ENCODE results near the gene RXYLT1. TPM values are rescaled to one million over a fixed set of nuclear protein-coding genes. Genes with fewer than 3 reads are reported as not detected.

Gene RXYLT1
- total RNA-seq, 1 experiment from 2014 or later, result 21.1 TPM

DNA sequence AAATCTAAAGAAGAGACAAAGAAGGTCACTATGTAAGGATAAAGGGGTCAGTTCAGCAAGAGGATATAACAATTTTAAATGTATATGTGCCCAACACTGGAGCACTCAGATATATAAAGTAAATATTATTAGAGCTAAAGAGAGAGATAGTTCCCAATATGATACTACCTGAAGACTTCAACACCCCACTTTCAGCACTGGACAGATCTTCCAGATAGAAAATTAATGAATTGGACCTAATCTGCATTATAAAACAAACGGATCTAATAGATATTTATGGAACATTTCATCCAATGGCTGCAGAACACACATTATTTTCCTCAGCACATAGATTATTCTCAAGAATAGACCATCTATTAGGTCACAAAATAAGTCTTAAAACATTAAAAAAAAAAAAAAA is 40.7 kb downstream of the RXYLT1 start:
- intact Hi-C loops (cut with micrococcal nuclease; ENCODE audit: unreplicated experiment), result loop anchor here (10.0 kb wide), 1 partner anchor 874 kb away; no protein-coding TSS in a partner anchor
- TF ChIP-seq EZH2 (IDR thresholded peaks at IDR 0.05; ENCODE audit: borderline replicate concordance, low read depth, low read length, poor library complexity, severe bottlenecking) (no peak), CTCF (conservative IDR thresholded peaks at IDR 0.05; ENCODE audit: low read depth, low read length) (no peak)
- BruUV-seq (replicated peaks), result no TSS peak
- Histone ChIP-seq H3K9me3 (ENCODE audit: low read depth, low read length, poor library complexity, severe bottlenecking) (no peaks in the 10 kb centered on the region), H3K36me3 (ENCODE audit: insufficient read depth, low read length, poor library complexity, severe bottlenecking) (no peaks in the 10 kb centered on the region), H3K27ac (ENCODE audit: low read depth, low read length, poor library complexity, severe bottlenecking) (no peak overlapping the region), H3K4me1 (ENCODE audit: insufficient read depth, low read length, poor library complexity, severe bottlenecking) (no peaks in the 10 kb centered on the region), H3K27me3 (replicated peaks; ENCODE audit: insufficient read depth, low read depth, low read length, poor library complexity) (no peaks in the 10 kb centered on the region), H3K4me3 (ENCODE audit: low read depth, low read length, poor library complexity, severe bottlenecking) (no peak overlapping the region)
- DNase-seq (ENCODE audit: low spot score), result no peak
- CTCF ChIA-PET, result no interaction called here
- POLR2A ChIA-PET (ENCODE audit: low non-redundant PET), result no interaction called here

DNA sequence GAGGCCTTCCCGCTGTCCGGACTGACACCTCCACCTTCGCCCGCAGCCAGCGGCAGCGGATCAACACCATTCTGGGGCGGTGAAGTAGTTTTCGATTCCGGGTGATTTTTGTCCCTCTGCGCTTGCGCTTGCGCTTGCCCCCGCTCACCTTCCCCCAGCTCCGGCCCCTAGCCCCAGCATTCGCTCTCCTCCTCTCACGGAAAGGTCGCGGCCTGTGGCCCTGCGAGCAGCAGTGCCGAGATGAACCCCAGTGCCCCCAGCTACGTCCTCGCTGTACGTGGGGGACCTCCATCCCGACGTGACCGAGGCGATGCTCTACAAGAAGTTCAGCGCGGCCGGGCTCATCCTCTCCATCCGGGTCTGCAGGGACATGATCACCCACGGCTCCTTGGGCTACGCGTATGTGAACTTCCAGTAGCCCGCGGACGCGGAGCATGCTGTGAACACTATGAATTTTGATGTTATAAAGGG is 42.1 kb downstream of the RXYLT1 start:
- TF ChIP-seq CTCF (conservative IDR thresholded peaks at IDR 0.05; ENCODE audit: low read depth, low read length) (no peak), EZH2 (IDR thresholded peaks at IDR 0.05; ENCODE audit: borderline replicate concordance, low read depth, low read length, poor library complexity, severe bottlenecking) (no peak)
- intact Hi-C loops (cut with micrococcal nuclease; ENCODE audit: unreplicated experiment), result loop anchor here (10.0 kb wide), 1 partner anchor 873 kb away; no protein-coding TSS in a partner anchor
- no peak overlapping the region for H3K27ac ChIP-seq (ENCODE audit: low read depth, low read length, poor library complexity, severe bottlenecking)
- H3K4me1 ChIP-seq (ENCODE audit: insufficient read depth, low read length, poor library complexity, severe bottlenecking), result no peaks in the 10 kb centered on the region
- CTCF ChIA-PET, result no interaction called here
- no peak overlapping the region for H3K4me3 ChIP-seq (ENCODE audit: low read depth, low read length, poor library complexity, severe bottlenecking)
- no peaks in the 10 kb centered on the region for H3K36me3 ChIP-seq (ENCODE audit: insufficient read depth, low read length, poor library complexity, severe bottlenecking)
- no peaks in the 10 kb centered on the region for H3K27me3 ChIP-seq (replicated peaks; ENCODE audit: insufficient read depth, low read depth, low read length, poor library complexity)
- no peak for DNase-seq (ENCODE audit: low spot score)
- BruUV-seq (replicated peaks), result no TSS peak
- POLR2A ChIA-PET (ENCODE audit: low non-redundant PET), result no interaction called here
- H3K9me3 ChIP-seq (ENCODE audit: low read depth, low read length, poor library complexity, severe bottlenecking), result no peaks in the 10 kb centered on the region

- no TSS peak for BruUV-seq (replicated peaks)
- Histone ChIP-seq H3K4me1 (ENCODE audit: insufficient read depth, low read length, poor library complexity, severe bottlenecking) (no peaks in the 10 kb centered on the region), H3K36me3 (ENCODE audit: insufficient read depth, low read length, poor library complexity, severe bottlenecking) (no peaks in the 10 kb centered on the region), H3K27me3 (replicated peaks; ENCODE audit: insufficient read depth, low read depth, low read length, poor library complexity) (no peaks in the 10 kb centered on the region), H3K9me3 (ENCODE audit: low read depth, low read length, poor library complexity, severe bottlenecking) (no peaks in the 10 kb centered on the region), H3K27ac (ENCODE audit: low read depth, low read length, poor library complexity, severe bottlenecking) (no peak overlapping the region), H3K4me3 (ENCODE audit: low read depth, low read length, poor library complexity, severe bottlenecking) (no peak overlapping the region)
- CTCF ChIA-PET, result no interaction called here
- POLR2A ChIA-PET (ENCODE audit: low non-redundant PET), result no interaction called here
- intact Hi-C loops (cut with micrococcal nuclease; ENCODE audit: unreplicated experiment), result loop anchor here (10.0 kb wide), 1 partner anchor 872 kb away; no protein-coding TSS in a partner anchor
- no peak for DNase-seq (ENCODE audit: low spot score)
- no peak for TF ChIP-seq EZH2 (IDR thresholded peaks at IDR 0.05; ENCODE audit: borderline replicate concordance, low read depth, low read length, poor library complexity, severe bottlenecking)
- no peak for TF ChIP-seq CTCF (conservative IDR thresholded peaks at IDR 0.05; ENCODE audit: low read depth, low read length)
Measured at GRCh38 chr12:63822352-63822751, 42.6 kb downstream of the RXYLT1 start.
